ENCODE results near the gene NAV2.
"Not testable (repeated sequence)": the region's sequence is repeated elsewhere in the genome, so short reads cannot be mapped to it uniquely, and the experiment has no call there.

NAV2 gene

DNA sequence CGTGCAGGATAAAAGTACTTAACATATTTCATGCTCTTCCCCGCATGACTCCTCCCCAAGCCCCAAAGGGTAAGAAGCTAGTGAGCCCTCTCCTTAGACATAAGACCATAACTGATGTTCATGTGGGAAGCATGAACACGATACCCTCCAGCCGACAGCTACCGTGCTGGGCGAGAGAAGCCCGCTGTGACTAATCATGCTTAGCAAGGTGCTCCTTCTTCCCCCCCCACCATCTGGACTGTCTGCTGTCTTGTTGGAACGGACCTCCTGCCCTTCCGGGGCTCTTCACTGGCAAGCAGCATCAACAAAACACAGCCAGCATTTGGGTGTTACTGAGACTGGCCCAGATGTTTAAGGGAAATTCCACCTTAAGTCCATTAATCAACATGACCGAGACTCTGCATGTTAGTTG, 247.0 kb downstream of the NAV2 start:
- DNase-seq = no peak

DNA sequence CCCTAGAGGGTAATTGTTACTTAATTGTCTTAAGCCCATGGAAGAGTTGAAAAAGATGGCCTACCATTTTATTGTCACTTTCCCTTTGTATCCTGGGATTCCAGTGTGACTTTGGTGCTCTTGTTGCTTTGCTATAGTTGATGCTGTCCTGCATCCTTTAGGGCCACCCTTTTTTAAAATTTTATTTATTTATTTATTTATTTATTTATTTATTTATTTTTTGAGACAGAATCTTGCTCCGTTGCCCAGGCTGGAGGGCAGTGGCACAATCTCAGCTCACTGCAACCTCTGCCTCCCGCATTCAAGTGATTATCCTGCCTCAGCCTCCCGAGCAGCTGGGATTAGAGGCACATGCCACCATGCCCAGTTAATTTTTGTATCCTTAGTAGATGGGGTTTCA, 247.8 kb downstream of the NAV2 start:
- not testable (repeated sequence) for DNase-seq

DNA sequence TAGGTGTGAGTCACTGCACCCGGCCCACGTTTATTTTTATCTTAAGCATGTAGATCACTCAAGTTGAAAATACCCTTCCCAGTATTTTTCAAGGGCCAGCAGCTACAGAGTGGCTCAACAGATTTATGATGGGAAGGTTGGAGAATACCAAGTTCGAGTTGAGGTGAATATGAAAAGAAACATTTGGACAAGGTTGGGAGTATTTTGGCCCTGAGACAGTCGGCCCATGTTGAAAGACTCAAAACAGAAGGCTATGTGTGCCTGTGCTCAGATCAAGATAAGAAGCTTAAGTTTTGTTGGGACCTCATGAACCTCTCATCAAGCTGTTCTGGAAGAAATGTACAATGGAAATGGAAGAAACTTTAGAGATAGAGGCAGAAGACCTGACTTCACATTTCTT, 248.6 kb downstream of the NAV2 start:
- no peak for DNase-seq

DNA sequence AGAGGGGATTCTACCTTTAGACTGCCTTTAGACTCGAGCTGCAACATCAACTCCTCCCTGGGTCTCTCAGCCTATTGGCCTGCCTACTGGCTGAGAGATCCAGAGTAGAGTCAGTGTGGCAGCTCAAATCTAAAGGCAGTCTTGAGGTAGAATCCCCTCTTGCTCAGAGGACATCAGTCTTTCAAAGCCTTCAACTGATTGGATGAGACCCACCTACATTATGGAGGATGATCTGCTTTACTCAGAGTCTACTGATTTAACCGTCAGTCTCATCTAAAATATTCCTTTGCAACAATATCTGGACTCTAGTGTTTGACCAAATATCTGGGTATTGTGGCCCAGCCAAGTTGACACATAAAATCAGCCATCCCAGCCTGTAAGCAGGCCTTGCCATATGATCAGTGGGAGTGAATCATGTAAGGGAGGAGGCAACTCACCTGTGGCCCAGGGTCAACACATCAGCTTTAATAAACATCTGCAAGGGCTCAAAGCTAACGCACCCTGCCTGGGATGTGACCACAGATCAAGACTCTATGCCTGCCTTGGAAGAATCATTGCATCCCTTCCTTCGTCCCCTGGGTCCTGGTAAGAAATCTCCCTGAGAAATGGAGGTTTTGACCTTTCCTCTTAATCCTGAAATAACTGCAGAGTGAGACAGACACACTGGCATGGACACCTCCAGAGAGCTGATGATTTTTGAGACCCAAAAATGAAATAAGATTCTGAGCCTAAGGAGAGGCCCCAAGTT, 249.6 kb downstream of the NAV2 start:
- DNase-seq = no peak

DNA sequence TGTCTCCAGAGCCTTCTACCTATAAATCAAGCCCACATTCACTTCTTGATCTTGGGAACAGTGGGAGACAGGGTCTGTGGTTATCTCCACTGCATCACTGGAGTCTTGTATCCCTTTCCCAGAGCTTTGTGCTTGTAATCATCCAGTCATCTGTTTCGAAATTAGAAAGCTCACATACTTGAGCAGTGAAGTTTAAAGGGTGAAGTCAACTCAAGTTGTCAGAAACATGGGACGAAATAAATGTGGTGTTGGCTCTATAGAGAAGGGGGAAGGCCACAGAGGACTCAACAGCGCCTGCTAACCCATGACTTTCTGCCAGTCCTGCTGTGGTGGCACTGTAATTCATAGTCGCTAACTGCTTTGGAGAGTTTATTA, 250.2 kb downstream of the NAV2 start:
- no peak for DNase-seq

DNA sequence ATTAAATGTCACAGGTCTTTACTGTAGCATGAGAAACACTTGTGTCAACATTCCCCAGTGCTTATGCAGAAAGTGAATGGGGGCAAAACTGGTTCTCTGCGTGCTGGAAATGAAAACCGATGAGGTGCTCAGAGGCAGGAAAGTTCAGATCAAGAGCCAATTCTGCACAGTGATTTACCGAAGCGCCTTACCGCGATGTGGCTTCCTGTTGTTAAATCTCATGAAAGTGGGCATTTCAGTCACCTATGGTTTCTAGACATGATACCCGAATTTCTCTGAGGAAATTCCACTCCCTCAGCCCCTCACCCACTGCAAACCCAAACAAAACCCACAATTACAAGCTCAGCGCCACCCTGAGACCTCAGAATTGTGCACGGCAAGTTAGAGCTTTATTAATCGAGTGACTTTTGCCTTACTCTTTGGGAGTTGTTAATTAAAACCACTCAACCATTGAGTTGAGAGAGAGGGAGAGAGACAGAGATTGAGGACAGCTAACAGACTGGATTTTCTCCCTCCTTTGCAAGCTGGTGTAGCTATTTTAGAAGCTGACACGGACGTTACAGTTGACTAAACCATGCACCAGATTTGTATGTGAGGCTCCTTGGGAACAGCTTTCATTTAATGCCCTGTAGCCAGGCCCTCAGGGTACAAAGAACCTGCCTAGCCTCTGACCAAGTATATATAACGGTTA, 251.2 kb downstream of the NAV2 start:
- no peak for DNase-seq

DNA sequence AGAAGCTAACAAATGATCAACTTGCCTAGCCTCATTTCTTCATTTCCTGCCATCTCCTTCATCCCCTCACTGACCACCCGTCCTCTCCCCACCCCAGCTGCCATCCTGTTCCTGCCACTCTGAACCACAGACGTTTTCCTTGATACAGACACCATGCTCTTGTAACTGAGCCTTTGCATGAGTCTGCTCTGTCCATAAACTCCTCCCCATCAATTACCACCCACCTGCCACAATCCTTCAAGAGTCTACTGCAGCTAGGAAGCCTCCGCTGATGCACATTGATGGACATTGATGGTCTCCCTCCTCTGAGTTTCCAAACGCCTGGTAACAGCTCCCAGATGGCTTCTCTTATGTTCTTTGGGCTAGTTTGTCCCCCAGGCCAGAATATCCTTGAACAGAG, 253.8 kb downstream of the NAV2 start:
- no peak for DNase-seq

DNA sequence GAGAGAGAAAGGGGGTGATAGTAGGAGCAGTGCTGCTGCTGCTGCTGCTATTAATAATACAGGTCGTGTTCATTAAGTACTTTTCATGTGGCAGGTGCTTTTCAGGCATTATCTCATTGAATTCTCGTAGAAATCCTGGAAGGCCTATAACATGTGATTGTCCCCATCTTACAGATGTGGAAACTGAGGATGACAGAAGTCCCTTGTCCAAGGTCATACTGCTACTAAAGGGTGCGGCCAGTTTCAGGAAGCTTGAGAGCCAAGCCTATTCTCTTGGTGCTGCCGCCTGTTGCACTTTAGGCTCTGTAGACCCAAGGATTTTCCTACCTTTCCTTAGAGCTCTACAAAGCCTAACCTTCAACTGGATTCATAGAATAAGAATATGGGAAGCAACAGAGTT, 254.3 kb downstream of the NAV2 start:
- DNase-seq = no peak

DNA sequence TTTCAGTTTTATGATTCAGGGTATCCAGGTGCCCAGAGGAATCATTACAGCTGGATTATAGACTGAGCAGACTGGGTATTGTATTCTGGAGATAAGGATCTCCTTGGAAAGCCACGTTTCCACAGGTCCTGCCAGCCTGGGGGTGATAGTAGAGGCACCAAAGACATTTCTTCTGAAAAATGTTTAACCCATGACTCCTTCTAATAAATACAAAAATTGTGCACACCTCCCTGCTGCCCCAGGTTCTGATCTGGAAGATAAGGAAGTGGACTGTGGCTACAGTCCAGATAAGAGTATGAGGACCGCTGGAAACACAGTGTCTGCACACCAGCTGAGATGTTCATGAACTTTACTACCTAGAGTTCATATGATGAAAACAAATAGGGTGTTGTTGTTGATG, 255.2 kb downstream of the NAV2 start:
- DNase-seq = no peak

DNA sequence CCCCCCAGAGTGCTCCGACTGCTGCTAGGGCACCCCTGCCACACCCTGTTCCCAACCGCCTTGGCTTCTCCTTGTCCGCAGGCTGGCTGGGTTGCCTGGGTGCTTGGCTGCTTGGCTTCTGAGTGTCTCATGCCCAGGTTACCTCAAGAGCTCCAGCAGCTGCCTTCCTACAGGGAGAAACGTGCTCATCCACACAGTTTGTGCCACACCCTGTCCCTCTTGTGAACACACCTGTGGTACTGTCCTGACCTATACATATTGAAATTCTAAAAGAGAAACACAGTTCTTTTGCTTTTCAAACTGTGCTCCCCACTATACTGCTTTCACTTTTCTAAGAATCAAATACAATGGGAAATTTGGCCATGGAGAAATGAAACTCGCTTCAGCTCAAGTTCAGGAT, 256.2 kb downstream of the NAV2 start:
- DNase-seq = no peak

DNA sequence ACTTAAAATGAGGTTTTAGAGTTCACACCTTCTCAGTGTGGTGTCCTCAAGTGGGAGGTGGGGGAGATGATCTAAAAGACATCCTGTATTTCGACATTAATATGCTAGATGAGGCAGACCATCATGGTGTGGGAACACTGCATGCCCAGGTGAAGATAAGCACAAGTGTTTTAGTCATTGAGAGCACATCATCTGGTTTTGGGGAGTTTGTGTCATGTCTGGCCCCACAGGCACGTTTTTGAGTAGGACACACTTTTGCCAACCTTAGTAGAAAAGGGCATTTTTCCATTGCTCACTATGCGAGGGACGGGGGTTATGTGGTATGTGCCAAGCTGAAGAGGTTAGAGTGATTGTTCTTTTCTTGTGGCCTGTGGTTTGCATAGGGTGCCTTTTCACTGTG, 258.3 kb downstream of the NAV2 start:
- no peak for DNase-seq

DNA sequence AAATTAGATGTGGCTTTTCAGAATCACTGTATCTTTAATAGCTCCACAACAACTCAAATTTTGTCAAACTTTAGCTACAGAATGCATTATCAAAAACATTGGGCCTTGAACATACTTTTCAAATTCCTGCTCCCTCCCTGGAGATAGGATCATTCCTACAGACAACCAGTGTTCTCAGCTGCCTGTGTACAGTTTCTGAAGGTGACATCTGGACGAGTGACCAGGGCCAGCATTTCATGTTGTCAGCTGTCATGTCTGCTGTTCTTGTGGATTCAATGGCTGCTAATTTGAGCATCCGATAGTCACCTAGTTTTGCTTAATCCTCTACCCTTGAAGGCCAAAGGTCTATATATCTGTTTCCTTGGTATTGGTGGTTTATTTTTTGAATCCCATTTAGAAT, 259.5 kb downstream of the NAV2 start:
- no peak for DNase-seq

DNA sequence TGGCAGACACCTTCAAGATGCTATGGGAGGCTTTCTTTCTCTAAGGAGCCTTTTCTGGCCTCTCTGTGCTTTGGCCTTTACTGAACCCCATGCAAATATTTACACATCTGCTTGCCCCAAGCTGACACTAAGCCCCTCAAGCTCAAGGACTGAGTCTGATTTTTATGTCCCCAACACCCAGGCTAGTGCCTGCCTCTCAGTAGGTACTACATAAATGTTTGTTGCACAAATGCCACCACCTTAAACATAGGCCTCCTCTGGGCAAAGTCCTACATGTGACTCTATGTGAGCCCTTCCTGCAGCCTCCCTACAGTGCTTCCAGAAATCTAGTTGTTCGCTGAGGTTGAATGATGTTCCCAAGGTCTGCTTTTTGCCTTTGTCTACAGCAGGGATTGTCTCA, 260.0 kb downstream of the NAV2 start:
- no peak for DNase-seq

DNA sequence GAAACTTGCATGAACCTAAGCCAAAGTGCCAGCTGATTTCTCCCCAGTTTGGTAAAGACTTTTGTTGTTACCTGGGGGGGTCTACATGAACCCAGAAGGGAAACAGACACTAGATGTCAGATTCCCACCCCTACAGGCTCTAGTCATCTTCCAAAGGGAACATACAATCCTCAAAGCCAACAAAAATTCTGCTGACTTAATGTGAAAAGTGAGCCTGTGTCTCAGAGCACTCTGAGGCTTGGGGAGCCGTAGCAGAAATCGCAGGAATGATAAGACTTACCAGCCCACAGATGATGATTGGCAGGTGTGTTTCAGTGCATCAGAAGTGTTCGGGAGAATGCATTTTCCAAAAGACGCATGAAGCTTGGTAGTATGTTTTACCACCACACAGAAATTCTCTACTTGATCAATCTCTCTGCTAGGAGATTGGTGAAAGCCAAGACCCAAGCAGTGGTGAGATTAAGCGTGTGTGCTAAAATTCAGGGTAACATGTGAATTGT, 260.5 kb downstream of the NAV2 start:
- no peak for DNase-seq

DNA sequence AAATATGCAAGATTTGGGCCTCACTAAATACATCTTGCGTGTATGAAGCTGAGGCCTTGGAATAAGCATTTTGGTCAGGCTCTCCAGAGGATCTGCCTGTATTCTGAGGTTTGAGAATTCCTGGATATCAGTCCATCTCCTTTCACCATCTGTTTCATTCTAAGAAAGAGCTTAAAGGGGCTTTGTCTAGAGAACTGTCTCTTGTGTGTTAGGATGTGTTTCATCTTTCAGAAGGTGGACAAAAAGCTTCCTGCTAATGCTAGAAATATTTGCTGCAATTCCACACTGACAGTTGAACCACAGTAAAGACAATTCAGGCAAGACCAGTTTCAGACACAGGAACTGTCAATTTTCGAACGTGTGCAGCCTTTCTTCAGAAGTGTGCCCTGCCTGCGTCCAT, 262.2 kb downstream of the NAV2 start:
- no peak for DNase-seq

DNA sequence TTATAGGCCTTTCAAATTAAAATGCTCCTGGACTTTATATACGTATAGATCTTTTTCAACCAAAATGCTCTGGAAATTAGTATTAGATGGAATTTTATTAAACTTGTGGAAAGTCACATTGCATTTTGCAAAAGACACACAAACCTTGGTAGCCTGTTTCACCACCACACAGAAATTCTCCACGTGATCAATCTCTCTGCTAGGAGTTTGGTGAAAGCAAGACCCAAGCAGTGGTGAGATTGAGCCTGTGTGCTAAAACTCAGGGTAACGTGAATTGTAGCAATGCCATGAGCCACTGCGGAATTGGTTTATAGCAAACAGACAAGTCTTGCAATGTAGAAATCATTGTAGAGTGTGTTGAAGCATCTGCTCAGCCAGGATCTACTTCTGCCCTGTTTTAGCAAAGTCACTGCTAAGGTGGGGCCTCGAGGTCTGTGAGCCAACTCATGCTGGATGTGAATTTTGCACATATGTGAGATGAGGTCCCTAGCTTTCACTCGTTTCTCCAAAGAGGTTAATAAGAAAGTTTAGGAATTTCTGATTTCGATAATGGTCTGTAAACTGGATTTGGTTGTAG, 262.9 kb downstream of the NAV2 start:
- DNase-seq = no peak

DNA sequence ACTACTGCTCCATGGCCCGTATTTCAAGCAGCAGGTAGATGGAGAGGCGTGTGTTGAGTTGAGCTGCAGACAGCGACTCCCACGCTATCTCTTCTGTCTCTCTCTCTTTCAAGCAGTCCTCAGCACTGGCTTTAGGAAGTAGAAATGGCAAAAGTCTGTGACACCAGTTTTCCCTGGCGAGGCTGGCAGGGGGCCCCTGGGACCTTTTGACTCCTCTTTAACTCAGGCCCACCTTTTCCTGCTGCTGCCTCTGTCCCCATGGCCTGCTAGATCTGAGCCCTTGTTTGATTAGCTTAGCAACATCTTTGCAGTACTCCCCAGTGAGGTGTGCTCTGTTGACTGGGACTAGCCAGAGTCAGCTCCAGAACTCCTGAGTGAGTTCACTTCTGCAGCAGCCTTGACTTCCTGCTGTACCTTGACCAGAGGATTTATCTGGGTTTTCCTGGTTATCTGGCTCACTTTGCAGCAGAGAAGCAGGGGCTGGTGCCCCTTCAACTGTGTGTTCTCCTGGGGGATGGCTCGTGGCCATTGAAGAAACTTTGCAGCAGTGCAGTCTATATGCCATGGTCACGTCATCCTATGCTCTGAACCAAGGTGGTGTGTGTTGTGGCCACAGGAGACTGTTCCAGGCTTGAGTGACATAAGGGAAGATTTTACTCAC, 263.8 kb downstream of the NAV2 start:
- DNase-seq = no peak

DNA sequence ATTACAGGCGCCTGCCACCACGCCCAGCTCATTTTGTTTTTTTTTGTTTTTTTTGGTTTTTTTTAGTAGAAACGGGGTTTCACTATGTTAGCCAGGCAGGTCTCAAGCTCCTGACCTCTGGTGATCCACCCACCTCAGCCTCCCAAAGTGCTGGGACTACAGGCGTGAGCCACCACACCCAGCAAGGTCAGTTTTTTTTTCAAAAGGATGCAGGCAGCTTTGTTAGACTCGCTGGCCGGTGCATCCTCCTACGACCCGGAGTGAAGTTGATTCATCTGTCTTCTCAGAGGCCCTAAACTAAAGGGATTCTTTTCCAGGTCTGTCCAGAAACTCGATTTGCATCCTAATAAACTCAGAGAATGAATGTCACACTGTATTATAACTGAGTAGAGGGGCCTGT, 265.3 kb downstream of the NAV2 start:
- no peak for DNase-seq

DNA sequence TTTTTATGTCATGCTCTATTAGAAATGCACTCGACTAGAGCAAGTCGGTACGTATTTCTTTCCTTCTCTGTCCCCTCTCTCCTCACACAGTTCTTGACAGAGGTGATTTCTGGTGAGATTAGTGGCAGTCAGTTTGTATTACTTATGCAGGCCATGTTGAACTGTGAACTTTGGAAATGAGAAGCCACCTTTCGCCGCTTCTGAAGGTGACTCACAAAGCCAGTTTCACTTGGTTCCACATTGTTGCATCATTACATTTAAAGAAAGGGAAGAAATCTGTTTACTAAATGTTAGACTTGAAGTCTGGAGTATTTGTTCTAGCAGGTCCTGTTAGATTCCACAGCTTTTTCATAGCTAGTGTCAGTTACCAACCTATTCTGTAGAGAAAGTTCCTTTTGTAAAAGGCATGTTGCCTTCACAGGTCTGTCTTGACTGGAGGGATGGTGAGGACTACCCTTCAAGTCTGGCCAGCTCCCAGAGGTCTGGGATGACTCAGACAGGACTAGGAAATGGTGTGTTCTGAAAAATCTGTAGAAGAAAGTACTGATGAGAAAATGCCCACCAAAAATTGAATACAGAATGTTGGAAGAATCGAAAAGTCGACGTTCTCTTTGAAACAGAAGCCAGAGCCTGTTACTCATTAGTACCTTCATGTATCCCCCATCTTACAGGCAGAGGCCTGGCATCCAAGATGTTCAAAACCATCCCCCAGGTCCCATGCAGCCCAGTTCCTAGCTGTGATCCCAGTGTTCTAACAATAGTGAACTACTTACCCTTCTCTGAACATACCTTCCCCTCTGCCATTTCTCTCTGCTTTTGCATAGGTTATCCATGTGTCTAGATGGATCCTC, 266.3 kb downstream of the NAV2 start:
- no peak for DNase-seq

DNA sequence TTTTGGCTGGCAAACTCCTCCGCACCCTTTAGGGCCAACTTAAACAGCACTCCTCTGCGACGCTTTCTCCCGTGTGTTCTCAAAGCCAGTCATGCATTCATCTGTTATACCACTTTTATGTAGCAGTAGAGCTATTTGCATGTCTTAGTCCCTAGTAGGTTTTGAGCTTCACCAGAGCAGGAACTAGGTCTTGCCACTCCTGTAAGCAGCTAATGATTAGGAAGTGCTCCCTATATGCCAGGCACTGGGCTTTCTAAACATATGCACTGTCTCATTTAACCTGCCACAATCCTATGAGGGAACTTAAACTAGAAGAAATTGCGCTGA, 266.8 kb downstream of the NAV2 start:
- DNase-seq = no peak

DNA sequence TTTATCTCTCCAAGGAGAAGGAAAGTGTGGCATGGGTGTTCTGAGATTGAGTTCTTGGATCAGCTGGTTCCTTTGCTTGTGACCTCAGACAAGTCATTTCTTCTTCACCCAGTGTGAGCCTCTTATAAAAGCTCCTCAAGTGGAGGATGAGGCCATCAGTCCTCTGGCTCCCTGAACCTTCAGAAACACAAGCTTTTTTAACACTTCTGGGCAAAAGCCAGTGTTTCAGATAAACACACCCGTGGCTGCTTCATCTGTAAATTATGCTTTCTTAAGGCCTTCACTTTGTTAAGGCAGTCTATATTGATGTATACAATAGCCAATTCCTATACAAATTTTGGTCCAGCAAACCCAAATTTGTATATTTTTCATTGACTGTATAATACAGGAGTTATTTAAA, 267.8 kb downstream of the NAV2 start:
- no peak for DNase-seq

DNA sequence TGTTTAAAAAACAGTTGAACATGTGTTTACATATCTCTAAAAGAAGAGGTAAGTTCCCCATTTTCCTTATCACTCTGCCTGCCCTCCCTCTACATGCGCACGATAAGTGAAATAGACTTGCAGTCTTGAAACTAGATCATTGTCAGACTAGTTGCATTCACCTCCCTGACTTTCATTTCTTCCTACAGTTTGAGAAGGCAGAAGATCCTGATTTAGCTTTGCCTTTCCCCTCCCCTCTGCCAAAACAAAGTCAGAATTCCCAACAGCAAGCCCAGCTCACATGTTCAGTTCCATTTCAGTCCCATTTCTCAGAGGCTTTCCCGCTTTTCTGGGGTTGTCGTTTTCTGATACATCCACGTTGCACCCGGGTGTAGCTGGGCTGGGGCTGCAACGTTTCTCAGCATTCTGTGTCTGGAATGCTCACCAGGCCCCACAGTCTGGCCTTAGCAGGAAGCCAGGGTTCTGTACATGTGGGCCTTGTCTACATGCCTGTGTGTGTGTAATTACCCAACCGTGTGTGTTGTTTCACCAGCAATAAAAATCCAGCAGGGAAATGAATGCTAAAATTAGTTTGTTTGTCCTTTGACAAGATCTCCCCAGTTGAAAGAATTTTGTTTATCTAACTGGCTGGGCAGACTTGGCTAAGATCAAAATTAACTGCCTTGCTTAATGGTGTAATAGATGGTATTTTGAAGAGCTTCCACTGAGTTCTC, 268.5 kb downstream of the NAV2 start:
- no peak for DNase-seq
